ENCODE measurements around the gene COX7A1.

The COX7A1 gene

DNA sequence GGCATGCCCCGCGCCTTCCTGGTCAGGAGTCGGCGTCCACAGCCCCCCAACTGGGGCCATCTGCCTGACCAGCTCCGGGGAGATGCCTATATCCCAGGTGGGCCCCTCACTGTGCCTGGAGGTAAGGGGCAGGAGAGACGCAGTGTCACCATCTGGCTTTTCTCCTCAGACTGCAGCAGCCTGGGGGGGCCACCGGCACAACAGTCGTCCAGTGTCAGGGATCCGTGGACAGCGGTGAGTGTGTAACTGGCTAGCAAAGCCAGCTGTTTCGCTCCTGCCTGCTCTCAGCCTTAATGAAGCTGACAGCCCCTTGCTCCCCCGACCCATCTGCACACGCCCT is 41.1 kb downstream of the COX7A1 start:
- DNase-seq: no peak

- DNase-seq: no peak
Observed at GRCh38 chr19:36110487-36111199, 41.6 kb downstream of the COX7A1 start, which contains the start of gene OVOL3. TSS of gene OVOL3 (plus strand) at chr19:36111143. CDS start at chr19:36111203, 60 bp downstream.

GRCh38 chr19:36108684-36109083 is 43.6 kb downstream of the COX7A1 start:
- no peak for DNase-seq

- DNase-seq: no peak
Observed at GRCh38 chr19:36106991-36107390, 45.3 kb downstream of the COX7A1 start.

GRCh38 chr19:36106441-36106840 is 45.8 kb downstream of the COX7A1 start:
- DNase-seq: no peak

GRCh38 chr19:36103842-36104552 is 48.2 kb downstream of the COX7A1 start:
- DNase-seq: no peak

DNA sequence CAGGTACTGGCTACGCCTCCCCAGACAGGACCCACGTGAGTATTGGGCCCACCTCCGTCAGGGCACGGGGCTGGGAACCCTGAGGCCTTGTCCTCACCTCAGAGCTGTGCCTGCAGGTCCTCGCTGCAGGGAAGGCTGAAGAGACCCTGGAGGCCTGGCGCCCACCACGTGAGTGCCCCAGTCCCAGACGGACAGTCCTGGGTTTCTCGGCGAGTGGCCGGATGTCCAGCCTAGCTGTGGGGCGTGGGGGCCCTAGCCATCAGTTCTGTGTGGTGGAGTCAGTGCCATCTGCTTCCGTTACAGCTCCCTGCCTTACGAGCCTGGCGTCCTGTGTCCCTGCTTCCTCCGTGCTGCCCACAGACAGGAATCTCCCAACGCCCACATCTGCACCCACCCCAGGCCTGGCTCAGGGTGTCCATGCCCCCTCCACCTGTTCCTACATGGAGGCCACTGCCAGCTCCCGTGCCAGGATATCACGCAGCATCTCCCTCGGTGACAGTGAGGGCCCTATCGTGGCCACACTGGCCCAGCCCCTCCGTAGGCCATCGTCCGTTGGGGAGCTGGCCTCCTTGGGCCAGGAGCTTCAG is 49.1 kb downstream of the COX7A1 start:
- DNase-seq: no peak

DNA sequence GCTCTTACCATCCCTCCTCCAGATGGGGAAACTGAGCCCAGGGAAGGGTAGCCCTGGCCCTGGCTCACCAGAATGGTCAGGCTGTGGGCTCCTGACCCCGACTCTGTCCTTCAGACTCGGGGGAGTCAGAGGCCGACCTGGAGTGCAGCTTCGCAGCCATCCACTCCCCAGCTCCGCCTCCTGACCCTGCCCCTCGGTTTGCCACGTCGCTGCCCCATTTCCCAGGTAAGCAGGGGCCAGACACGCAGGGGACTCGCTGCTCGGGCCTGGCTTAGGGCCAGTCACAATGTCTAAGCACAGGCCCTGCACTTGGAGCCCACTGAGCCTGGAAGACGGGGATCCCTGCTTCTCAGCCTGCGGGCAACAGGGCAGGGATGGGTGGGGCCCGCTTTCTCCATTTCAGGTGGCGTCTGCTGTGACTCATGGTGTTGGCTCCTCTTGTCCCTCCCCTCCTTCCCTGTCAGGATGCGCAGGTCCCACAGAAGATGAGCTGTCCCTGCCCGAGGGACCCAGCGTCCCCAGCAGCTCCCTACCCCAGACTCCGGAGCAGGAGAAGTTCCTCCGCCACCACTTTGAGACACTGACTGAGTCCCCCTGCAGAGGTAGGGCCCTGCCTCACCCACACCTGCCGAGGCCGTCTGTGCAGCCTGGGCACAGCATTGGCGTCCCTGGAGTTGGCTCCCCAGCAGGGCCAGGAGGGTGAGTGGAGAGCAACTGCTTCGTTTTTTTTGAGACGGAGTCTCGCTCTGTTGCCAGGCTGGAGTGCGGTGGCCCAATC is 50.5 kb downstream of the COX7A1 start:
- DNase-seq: no peak

All from CD4-positive, alpha-beta T cell treated with Interferon alpha-2 for 1 hour (primary cell).